ENCODE data around the gene MRPL32.

Gene MRPL32

DNA sequence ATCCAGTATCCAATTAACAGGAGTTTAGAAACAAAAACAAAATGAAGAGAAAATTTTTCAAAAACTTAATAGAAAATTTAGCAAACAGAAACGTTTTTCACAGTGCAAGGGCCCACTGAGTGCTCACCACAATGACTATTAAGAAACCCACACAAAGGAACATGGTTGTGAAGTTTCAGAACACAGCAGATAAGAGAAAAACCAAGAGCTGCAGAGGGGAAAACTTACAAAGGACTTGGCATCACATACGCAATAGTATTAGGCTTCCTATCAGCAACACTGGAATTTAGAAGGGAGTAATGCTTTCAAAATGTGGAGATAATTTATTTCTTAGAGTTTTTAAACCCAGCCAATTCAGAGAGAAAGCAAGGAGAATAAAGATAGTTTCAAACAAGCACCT is 18.6 kb upstream of the MRPL32 start:
- Histone ChIP-seq H3K9me3 (replicated peaks in 1 of 2; ENCODE audit: control insufficient read depth in 2 of 2, insufficient read depth in 1 of 2, low read depth in 1 of 2, low read length in 2 of 2) (no peaks in the 10 kb centered on the region), H2BK15ac (ENCODE audit: low read length) (no peak overlapping the region), H3K23ac (ENCODE audit: low read depth, low read length, poor library complexity) (no peak overlapping the region), H3K36me3 (replicated peaks in 1 of 2; ENCODE audit: control insufficient read depth in 2 of 2, insufficient read depth in 2 of 2, low read length in 2 of 2) (peaks cover 6 to 54% of the 10 kb centered on the region in 2 donors), H2BK12ac (ENCODE audit: low read length) (no peak overlapping the region), H3K14ac (ENCODE audit: low read length) (no peak overlapping the region), H3K9ac (ENCODE audit: low read depth, low read length, poor library complexity) (no peak overlapping the region), H4K8ac (ENCODE audit: low read depth, low read length) (no peak overlapping the region), H2BK120ac (ENCODE audit: low read depth, low read length) (no peak overlapping the region), H3K18ac (ENCODE audit: low read length) (no peak overlapping the region), H2AFZ (ENCODE audit: low read length) (no peak overlapping the region), H3K4ac (ENCODE audit: low read length) (no peak overlapping the region), H3K27me3 (ENCODE audit: control insufficient read depth in 3 of 3, insufficient read depth in 3 of 3, low read depth in 1 of 3, low read length in 3 of 3) (no peaks in the 10 kb centered on the region), H3K4me1 (ENCODE audit: control insufficient read depth in 2 of 2, insufficient read depth in 1 of 2, low read depth in 1 of 2, low read length in 2 of 2) (peaks cover 0 to 10% of the 10 kb centered on the region in 2 donors), H4K91ac (ENCODE audit: low read depth, low read length, poor library complexity) (no peak overlapping the region), H3K27ac (replicated peaks; ENCODE audit: low read length) (no peak overlapping the region), H3K4me2 (ENCODE audit: insufficient read depth, low read length, poor library complexity, severe bottlenecking) (no peak overlapping the region), H3K4me3 (ENCODE audit: low read length in 2 of 2) (no peak overlapping the region), H2BK5ac (ENCODE audit: low read length) (no peak overlapping the region), H3K79me1 (ENCODE audit: low read depth, low read length) (peaks cover under 1% of the 10 kb centered on the region), H2AK5ac (ENCODE audit: low read depth, low read length) (no peak overlapping the region)
- no CpG with 5 or more reads among the region's 2 CpGs for WGBS, 2 donors (ENCODE audit: extremely low coverage in 2 of 2, insufficient read length in 2 of 2, insufficient replicate concordance in 1 of 2)
- no peak for DNase-seq (ENCODE audit: low spot score)

DNA sequence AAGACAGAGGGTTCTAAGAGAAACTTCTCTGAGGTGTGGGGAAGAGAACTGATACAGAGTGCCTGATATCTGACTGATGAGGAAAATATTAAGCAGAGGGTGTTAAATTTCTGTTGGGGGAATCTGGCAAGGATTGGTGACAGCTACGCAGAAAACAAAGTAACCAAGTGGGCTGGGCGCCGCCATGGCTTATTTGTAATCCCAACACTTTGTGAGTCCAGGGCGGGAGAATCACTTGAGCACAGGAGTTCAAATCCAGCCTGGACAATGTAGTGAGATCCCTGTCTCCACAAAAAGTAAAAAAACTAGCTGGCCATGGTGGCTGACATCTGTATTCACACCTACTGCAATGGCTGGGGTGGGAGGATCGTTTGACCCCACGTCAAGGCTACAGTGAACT is 18.2 kb upstream of the MRPL32 start:
- H4K8ac ChIP-seq (ENCODE audit: low read depth, low read length), result no peak overlapping the region
- H3K27ac ChIP-seq (replicated peaks; ENCODE audit: low read length), result no peak overlapping the region
- H3K14ac ChIP-seq (ENCODE audit: low read length), result no peak overlapping the region
- H3K4ac ChIP-seq (ENCODE audit: low read length), result no peak overlapping the region
- H3K18ac ChIP-seq (ENCODE audit: low read length), result no peak overlapping the region
- H2AK5ac ChIP-seq (ENCODE audit: low read depth, low read length), result no peak overlapping the region
- no peak overlapping the region for H2BK120ac ChIP-seq (ENCODE audit: low read depth, low read length)
- no peak overlapping the region for H2BK12ac ChIP-seq (ENCODE audit: low read length)
- no peak overlapping the region for H2BK5ac ChIP-seq (ENCODE audit: low read length)
- H3K9ac ChIP-seq (ENCODE audit: low read depth, low read length, poor library complexity), result no peak overlapping the region
- H2AFZ ChIP-seq (ENCODE audit: low read length), result no peak overlapping the region
- H4K91ac ChIP-seq (ENCODE audit: low read depth, low read length, poor library complexity), result no peak overlapping the region
- no peak overlapping the region for H3K4me2 ChIP-seq (ENCODE audit: insufficient read depth, low read length, poor library complexity, severe bottlenecking)
- no peak overlapping the region for H2BK15ac ChIP-seq (ENCODE audit: low read length)
- H3K79me1 ChIP-seq (ENCODE audit: low read depth, low read length), result peaks cover 2% of the 10 kb centered on the region
- H3K27me3 ChIP-seq (ENCODE audit: control insufficient read depth in 3 of 3, insufficient read depth in 3 of 3, low read depth in 1 of 3, low read length in 3 of 3), result no peaks in the 10 kb centered on the region
- peaks cover 0 to 10% of the 10 kb centered on the region in 2 donors for H3K4me1 ChIP-seq (ENCODE audit: control insufficient read depth in 2 of 2, insufficient read depth in 1 of 2, low read depth in 1 of 2, low read length in 2 of 2)
- no CpG with 5 or more reads among the region's 6 CpGs for WGBS, 2 donors (ENCODE audit: extremely low coverage in 2 of 2, insufficient read length in 2 of 2, insufficient replicate concordance in 1 of 2)
- H3K4me3 ChIP-seq (ENCODE audit: low read length in 2 of 2), result no peak overlapping the region
- peaks cover 7 to 56% of the 10 kb centered on the region in 2 donors for H3K36me3 ChIP-seq (replicated peaks in 1 of 2; ENCODE audit: control insufficient read depth in 2 of 2, insufficient read depth in 2 of 2, low read length in 2 of 2)
- DNase-seq (ENCODE audit: low spot score), result no peak
- no peak overlapping the region for H3K23ac ChIP-seq (ENCODE audit: low read depth, low read length, poor library complexity)
- H3K9me3 ChIP-seq (replicated peaks in 1 of 2; ENCODE audit: control insufficient read depth in 2 of 2, insufficient read depth in 1 of 2, low read depth in 1 of 2, low read length in 2 of 2), result no peaks in the 10 kb centered on the region

DNA sequence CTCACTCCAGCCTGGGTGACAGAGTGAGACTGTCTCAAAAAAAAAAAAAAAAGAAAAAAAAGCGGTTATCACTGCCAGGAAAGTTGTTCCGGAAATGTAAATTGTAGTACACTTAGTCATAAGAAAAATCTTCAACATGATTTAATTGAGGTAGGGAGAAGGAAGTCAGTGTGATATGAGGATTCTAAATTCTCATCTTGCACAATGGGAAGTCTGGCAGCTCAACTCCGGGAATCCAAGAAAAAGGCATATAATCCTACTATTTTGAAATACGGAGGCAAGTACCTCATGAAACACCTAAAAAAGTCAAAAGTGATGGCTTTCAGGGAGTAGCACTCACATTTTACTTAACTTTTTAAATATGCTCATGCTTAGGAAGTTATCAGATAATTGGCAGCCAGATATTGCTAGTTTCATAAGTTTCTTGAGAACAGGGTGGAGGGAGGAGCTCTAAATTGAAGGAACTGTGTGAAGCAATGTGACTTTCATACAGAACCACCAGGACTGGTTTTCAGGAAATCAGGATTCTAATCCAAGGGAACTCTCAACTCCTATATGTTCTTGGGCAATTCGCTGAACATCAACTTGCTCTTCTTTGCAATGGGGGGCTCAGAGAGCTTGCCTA is 17.6 kb upstream of the MRPL32 start:
- H2BK5ac ChIP-seq (ENCODE audit: low read length), result no peak overlapping the region
- H3K18ac ChIP-seq (ENCODE audit: low read length), result no peak overlapping the region
- no peak overlapping the region for H2BK15ac ChIP-seq (ENCODE audit: low read length)
- H2AFZ ChIP-seq (ENCODE audit: low read length), result no peak overlapping the region
- H3K4ac ChIP-seq (ENCODE audit: low read length), result no peak overlapping the region
- no peaks in the 10 kb centered on the region for H3K27me3 ChIP-seq (ENCODE audit: control insufficient read depth in 3 of 3, insufficient read depth in 3 of 3, low read depth in 1 of 3, low read length in 3 of 3)
- H3K4me3 ChIP-seq (ENCODE audit: low read length in 2 of 2), result no peak overlapping the region
- no peak for DNase-seq (ENCODE audit: low spot score)
- H3K4me1 ChIP-seq (ENCODE audit: control insufficient read depth in 2 of 2, insufficient read depth in 1 of 2, low read depth in 1 of 2, low read length in 2 of 2), result peaks cover 0 to 10% of the 10 kb centered on the region in 2 donors
- no peak overlapping the region for H3K27ac ChIP-seq (replicated peaks; ENCODE audit: low read length)
- no peak overlapping the region for H2BK12ac ChIP-seq (ENCODE audit: low read length)
- no peak overlapping the region for H3K23ac ChIP-seq (ENCODE audit: low read depth, low read length, poor library complexity)
- no peak overlapping the region for H4K91ac ChIP-seq (ENCODE audit: low read depth, low read length, poor library complexity)
- no peaks in the 10 kb centered on the region for H3K9me3 ChIP-seq (replicated peaks in 1 of 2; ENCODE audit: control insufficient read depth in 2 of 2, insufficient read depth in 1 of 2, low read depth in 1 of 2, low read length in 2 of 2)
- H3K4me2 ChIP-seq (ENCODE audit: insufficient read depth, low read length, poor library complexity, severe bottlenecking), result no peak overlapping the region
- H3K14ac ChIP-seq (ENCODE audit: low read length), result no peak overlapping the region
- H2BK120ac ChIP-seq (ENCODE audit: low read depth, low read length), result no peak overlapping the region
- peaks cover 2% of the 10 kb centered on the region for H3K79me1 ChIP-seq (ENCODE audit: low read depth, low read length)
- no CpG with 5 or more reads among the region's 5 CpGs for WGBS, 2 donors (ENCODE audit: extremely low coverage in 2 of 2, insufficient read length in 2 of 2, insufficient replicate concordance in 1 of 2)
- no peak overlapping the region for H2AK5ac ChIP-seq (ENCODE audit: low read depth, low read length)
- H3K9ac ChIP-seq (ENCODE audit: low read depth, low read length, poor library complexity), result no peak overlapping the region
- H4K8ac ChIP-seq (ENCODE audit: low read depth, low read length), result no peak overlapping the region
- peaks cover 10 to 61% of the 10 kb centered on the region in 2 donors for H3K36me3 ChIP-seq (replicated peaks in 1 of 2; ENCODE audit: control insufficient read depth in 2 of 2, insufficient read depth in 2 of 2, low read length in 2 of 2)

DNA sequence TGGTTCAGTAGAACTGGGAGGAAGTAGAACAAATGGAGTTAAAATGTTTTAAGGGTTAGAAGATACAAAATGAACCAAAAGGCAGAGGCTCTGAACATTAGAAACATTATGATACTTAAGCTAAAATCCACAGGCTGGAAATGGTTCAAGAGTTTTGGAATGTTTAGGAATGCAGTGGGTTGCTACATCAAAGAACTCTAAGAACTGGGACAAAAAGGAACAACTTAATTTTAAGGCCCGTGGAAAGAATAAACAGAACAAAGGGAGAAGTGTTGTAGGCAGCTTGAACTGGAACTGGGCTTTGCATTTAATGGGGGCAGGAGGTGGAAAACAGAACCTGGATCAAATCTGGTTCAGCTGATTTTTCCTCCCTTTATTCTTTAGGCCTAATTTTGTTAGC is 16.8 kb upstream of the MRPL32 start:
- no peaks in the 10 kb centered on the region for H3K9me3 ChIP-seq (replicated peaks in 1 of 2; ENCODE audit: control insufficient read depth in 2 of 2, insufficient read depth in 1 of 2, low read depth in 1 of 2, low read length in 2 of 2)
- no peak overlapping the region for H2AK5ac ChIP-seq (ENCODE audit: low read depth, low read length)
- no peak overlapping the region for H3K4me3 ChIP-seq (ENCODE audit: low read length in 2 of 2)
- no peak overlapping the region for H2AFZ ChIP-seq (ENCODE audit: low read length)
- H2BK5ac ChIP-seq (ENCODE audit: low read length), result no peak overlapping the region
- H3K79me1 ChIP-seq (ENCODE audit: low read depth, low read length), result peaks cover 2% of the 10 kb centered on the region
- H3K18ac ChIP-seq (ENCODE audit: low read length), result no peak overlapping the region
- H3K4me1 ChIP-seq (ENCODE audit: control insufficient read depth in 2 of 2, insufficient read depth in 1 of 2, low read depth in 1 of 2, low read length in 2 of 2), result peaks cover 0 to 9% of the 10 kb centered on the region in 2 donors
- no peak overlapping the region for H3K23ac ChIP-seq (ENCODE audit: low read depth, low read length, poor library complexity)
- no peak for DNase-seq (ENCODE audit: low spot score)
- no peak overlapping the region for H2BK120ac ChIP-seq (ENCODE audit: low read depth, low read length)
- no peak overlapping the region for H3K4ac ChIP-seq (ENCODE audit: low read length)
- H3K4me2 ChIP-seq (ENCODE audit: insufficient read depth, low read length, poor library complexity, severe bottlenecking), result no peak overlapping the region
- no peak overlapping the region for H2BK12ac ChIP-seq (ENCODE audit: low read length)
- H3K9ac ChIP-seq (ENCODE audit: low read depth, low read length, poor library complexity), result no peak overlapping the region
- peaks cover 15 to 61% of the 10 kb centered on the region in 2 donors for H3K36me3 ChIP-seq (replicated peaks in 1 of 2; ENCODE audit: control insufficient read depth in 2 of 2, insufficient read depth in 2 of 2, low read length in 2 of 2)
- no CpG with 5 or more reads among the region's 1 CpG for WGBS, 2 donors (ENCODE audit: extremely low coverage in 2 of 2, insufficient read length in 2 of 2, insufficient replicate concordance in 1 of 2)
- H3K27me3 ChIP-seq (ENCODE audit: control insufficient read depth in 3 of 3, insufficient read depth in 3 of 3, low read depth in 1 of 3, low read length in 3 of 3), result no peaks in the 10 kb centered on the region
- no peak overlapping the region for H3K14ac ChIP-seq (ENCODE audit: low read length)
- H2BK15ac ChIP-seq (ENCODE audit: low read length), result no peak overlapping the region
- no peak overlapping the region for H3K27ac ChIP-seq (replicated peaks; ENCODE audit: low read length)
- H4K91ac ChIP-seq (ENCODE audit: low read depth, low read length, poor library complexity), result no peak overlapping the region
- H4K8ac ChIP-seq (ENCODE audit: low read depth, low read length), result no peak overlapping the region

All from neuronal stem cell (in vitro differentiated cells).